Brain microvascular endothelial cell (primary cell): ENCODE results near the gene AKAP13.

Experiments used
- DNase-seq: peaks from one replicate; pipeline ENCODE4 v3.0.0-alpha.2; 2020
- H3K27ac ChIP-seq: fragments of 250-450 bp; sonication (Bioruptor Pico); 2 replicates; pipeline ENCODE4 v1.5.1; 2020; ENCODE audit warnings: mild to moderate bottlenecking, moderate library complexity
- H3K27me3 ChIP-seq: fragments of 250-450 bp; sonication (Bioruptor Pico); replicated peaks from 2 replicates; pipeline ENCODE4 v1.5.1; 2020; ENCODE audit warnings: mild to moderate bottlenecking
- H3K36me3 ChIP-seq: fragments of 250-450 bp; sonication (Bioruptor Pico); replicated peaks from 2 replicates; pipeline ENCODE4 v1.5.1; 2020; ENCODE audit warnings: mild to moderate bottlenecking
- H3K4me3 ChIP-seq: 2 replicates; pipeline ENCODE4 v1.5.1; 2011; ENCODE audit warnings: low read depth, mild to moderate bottlenecking, control low read depth, low read length, moderate library complexity
- in situ Hi-C: cut with HindIII; loops from 2 replicates; pipeline ENCODE4 v1.10.0; 2017; ENCODE audit warnings: low sequenced_read_pairs, low pct_ligation_motif_present
- TF ChIP-seq, protein P1 (sequence below): IDR thresholded peaks from 2 replicates; pipeline ENCODE4 v1.5.1; 2011; ENCODE audit warnings: low read depth, mild to moderate bottlenecking, moderate library complexity, low read length, control low read depth, inconsistent platforms; ENCODE audit errors: missing control alignments

The AKAP13 gene

GRCh38 chr15:85353516-85353915 is 26.9 kb upstream of the AKAP13 start:
- H3K27ac ChIP-seq, result no peak overlapping the region
- in situ Hi-C loops, result no loop called here
- no peaks in the 10 kb centered on the region for H3K36me3 ChIP-seq
- DNase-seq, result no peak
- H3K4me3 ChIP-seq, result no peak overlapping the region
- H3K27me3 ChIP-seq, result no peaks in the 10 kb centered on the region
- TF ChIP-seq, protein P1, sequence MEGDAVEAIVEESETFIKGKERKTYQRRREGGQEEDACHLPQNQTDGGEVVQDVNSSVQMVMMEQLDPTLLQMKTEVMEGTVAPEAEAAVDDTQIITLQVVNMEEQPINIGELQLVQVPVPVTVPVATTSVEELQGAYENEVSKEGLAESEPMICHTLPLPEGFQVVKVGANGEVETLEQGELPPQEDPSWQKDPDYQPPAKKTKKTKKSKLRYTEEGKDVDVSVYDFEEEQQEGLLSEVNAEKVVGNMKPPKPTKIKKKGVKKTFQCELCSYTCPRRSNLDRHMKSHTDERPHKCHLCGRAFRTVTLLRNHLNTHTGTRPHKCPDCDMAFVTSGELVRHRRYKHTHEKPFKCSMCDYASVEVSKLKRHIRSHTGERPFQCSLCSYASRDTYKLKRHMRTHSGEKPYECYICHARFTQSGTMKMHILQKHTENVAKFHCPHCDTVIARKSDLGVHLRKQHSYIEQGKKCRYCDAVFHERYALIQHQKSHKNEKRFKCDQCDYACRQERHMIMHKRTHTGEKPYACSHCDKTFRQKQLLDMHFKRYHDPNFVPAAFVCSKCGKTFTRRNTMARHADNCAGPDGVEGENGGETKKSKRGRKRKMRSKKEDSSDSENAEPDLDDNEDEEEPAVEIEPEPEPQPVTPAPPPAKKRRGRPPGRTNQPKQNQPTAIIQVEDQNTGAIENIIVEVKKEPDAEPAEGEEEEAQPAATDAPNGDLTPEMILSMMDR, result no peak

GRCh38 chr15:85354461-85354860 is 25.9 kb upstream of the AKAP13 start:
- Histone ChIP-seq H3K27ac (no peak overlapping the region), H3K4me3 (no peak overlapping the region), H3K36me3 (no peaks in the 10 kb centered on the region), H3K27me3 (no peaks in the 10 kb centered on the region)
- in situ Hi-C loops, result no loop called here
- TF ChIP-seq, protein P1, result no peak
- peak; percentile 31 for DNase-seq

DNA sequence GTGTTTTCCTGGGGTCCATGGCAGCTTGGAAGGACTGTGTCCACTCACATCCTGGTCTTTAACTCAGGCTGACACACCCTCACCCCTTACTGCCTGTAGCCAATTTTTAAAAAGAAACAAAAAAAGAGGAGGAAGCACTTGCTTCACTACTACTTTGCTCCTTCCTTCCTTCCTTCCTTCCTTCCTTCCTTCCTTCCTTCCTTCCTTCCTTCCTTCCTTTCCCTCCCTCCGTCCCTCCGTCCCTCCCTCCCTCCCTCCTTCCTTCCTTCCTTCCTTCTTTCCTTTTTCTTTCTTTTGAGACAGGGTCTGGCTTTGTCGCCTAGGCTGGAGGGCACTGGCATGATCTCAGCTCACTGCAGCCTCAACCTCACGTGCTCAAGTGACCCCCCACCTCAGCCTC is 25.5 kb upstream of the AKAP13 start:
- no peak overlapping the region for H3K4me3 ChIP-seq
- H3K36me3 ChIP-seq, result no peaks in the 10 kb centered on the region
- H3K27me3 ChIP-seq, result no peaks in the 10 kb centered on the region
- TF ChIP-seq, protein P1, result no peak
- DNase-seq, result no peak
- in situ Hi-C loops, result no loop called here
- no peak overlapping the region for H3K27ac ChIP-seq

- Histone ChIP-seq H3K36me3 (no peaks in the 10 kb centered on the region), H3K4me3 (no peak overlapping the region), H3K27me3 (no peaks in the 10 kb centered on the region), H3K27ac (no peak overlapping the region)
- no peak for DNase-seq
- TF ChIP-seq, protein P1, result no peak
- in situ Hi-C loops, result no loop called here
Measured at GRCh38 chr15:85356276-85356675, 24.1 kb upstream of the AKAP13 start.

DNA sequence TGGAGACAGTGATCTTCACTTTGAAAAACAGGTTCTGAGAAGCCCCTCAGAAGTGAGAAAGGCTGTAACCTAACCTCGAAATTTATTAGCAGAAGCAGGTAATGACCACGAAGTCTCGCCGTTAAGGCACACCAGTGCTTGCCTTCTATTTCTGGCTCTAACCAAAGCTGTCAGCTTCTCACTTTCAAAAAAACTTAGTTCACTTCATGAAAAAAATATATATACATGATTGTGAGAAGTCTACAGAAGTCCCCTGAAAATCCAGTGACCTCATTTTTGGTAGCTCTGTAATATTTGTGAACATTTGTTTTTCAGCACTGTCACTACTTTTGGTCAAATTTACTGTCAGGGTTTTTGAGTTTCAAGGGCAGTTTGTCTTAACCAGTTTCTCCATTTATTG is 19.1 kb upstream of the AKAP13 start:
- Histone ChIP-seq H3K27ac (no peak overlapping the region), H3K36me3 (no peaks in the 10 kb centered on the region), H3K27me3 (no peaks in the 10 kb centered on the region), H3K4me3 (no peak overlapping the region)
- TF ChIP-seq, protein P1, result no peak
- in situ Hi-C loops, result no loop called here
- DNase-seq, result no peak

GRCh38 chr15:85362436-85363081 is 17.8 kb upstream of the AKAP13 start:
- in situ Hi-C loops, result no loop called here
- Histone ChIP-seq H3K27me3 (no peaks in the 10 kb centered on the region), H3K27ac (no peak overlapping the region), H3K36me3 (no peaks in the 10 kb centered on the region), H3K4me3 (no peak overlapping the region)
- TF ChIP-seq, protein P1, result no peak
- DNase-seq, result no peak
